ENCODE measurements around the gene GPC5.

DNA sequence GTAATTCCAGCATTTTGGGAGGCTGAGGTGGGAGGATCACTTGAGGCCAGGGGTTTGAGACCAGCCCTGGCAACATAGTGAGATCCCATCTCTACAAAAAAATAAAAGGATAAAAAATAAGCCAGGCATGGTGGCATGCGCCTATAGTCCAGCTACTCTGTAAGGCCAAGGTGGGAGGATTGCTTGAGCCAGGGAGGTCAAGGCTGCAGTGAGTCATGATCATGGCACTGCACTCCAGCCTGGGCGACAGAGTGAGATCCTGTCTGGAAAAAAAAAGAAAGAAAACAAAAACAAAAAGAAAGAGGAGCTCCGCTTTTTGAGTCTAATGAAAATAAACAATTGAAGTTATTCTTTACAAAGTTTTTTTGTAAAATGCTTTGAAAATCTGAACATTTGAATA is 326.2 kb downstream of the GPC5 start:
- TF ChIP-seq, protein P1, sequence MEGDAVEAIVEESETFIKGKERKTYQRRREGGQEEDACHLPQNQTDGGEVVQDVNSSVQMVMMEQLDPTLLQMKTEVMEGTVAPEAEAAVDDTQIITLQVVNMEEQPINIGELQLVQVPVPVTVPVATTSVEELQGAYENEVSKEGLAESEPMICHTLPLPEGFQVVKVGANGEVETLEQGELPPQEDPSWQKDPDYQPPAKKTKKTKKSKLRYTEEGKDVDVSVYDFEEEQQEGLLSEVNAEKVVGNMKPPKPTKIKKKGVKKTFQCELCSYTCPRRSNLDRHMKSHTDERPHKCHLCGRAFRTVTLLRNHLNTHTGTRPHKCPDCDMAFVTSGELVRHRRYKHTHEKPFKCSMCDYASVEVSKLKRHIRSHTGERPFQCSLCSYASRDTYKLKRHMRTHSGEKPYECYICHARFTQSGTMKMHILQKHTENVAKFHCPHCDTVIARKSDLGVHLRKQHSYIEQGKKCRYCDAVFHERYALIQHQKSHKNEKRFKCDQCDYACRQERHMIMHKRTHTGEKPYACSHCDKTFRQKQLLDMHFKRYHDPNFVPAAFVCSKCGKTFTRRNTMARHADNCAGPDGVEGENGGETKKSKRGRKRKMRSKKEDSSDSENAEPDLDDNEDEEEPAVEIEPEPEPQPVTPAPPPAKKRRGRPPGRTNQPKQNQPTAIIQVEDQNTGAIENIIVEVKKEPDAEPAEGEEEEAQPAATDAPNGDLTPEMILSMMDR (IDR thresholded peaks at IDR 0.05), result no peak
- TF ChIP-seq POLR2A (IDR thresholded peaks at IDR 0.05), result no peak

Measured in testis (tissue), 2 donors.